Neural cell (in vitro differentiated cells): Measurements from ENCODE around the gene GPAM. TPM values are rescaled to one million over a fixed set of nuclear protein-coding genes. Genes with fewer than 3 reads are reported as not detected.

ENCODE experiments used
- H2AFZ ChIP-seq: fragments of 200-600, 300-800 bp; sonication (generic), shearing (Covaris generic); 2 replicates; pipeline ENCODE4 v1.6.0; 2014; ENCODE audit warnings: low read depth, mild to moderate bottlenecking, antibody characterized with exemption, low read length, moderate library complexity
- H3F3A ChIP-seq: fragments of 200-600 bp; shearing (Covaris generic); 2 replicates; pipeline ENCODE4 v1.6.1; 2016; ENCODE audit warnings: mild to moderate bottlenecking, moderate library complexity, mixed read lengths, antibody characterized with exemption, low read length; ENCODE audit not compliant: insufficient read depth, poor library complexity, severe bottlenecking
- H3K27ac ChIP-seq: fragments of 200-600, 300-800 bp; sonication (generic), shearing (Covaris generic); 2 replicates; pipeline ENCODE4 v1.5.1; 2014; ENCODE audit warnings: mild to moderate bottlenecking, low read length, moderate library complexity
- H3K27me3 ChIP-seq: fragments of 300-800, 200-600 bp; sonication (generic), shearing (Covaris generic); 2 replicates; pipeline ENCODE4 v1.6.0; 2014; ENCODE audit warnings: mild to moderate bottlenecking, low read depth, low read length, moderate library complexity; ENCODE audit not compliant: insufficient read depth
- H3K36me3 ChIP-seq: fragments of 300-800, 200-600 bp; sonication (generic), shearing (Covaris generic); 2 replicates; pipeline ENCODE4 v1.5.1; 2014; ENCODE audit warnings: mild to moderate bottlenecking, antibody characterized with exemption, low read length, moderate library complexity; ENCODE audit not compliant: insufficient read depth
- H3K4me2 ChIP-seq: fragments of 300-800, 200-600 bp; sonication (generic), shearing (Covaris generic); 2 replicates; pipeline ENCODE4 v1.6.0; 2014; ENCODE audit warnings: mild to moderate bottlenecking, low read length
- H3K4me3 ChIP-seq: fragments of 300-800, 200-600 bp; sonication (generic), shearing (Covaris generic); 2 replicates; pipeline ENCODE4 v1.5.1; 2014; ENCODE audit warnings: mild to moderate bottlenecking, low read length, moderate library complexity
- H3K79me2 ChIP-seq: fragments of 200-600 bp; shearing (Covaris generic); replicated peaks from 2 replicates; pipeline ENCODE4 v1.6.0; 2014; ENCODE audit warnings: mild to moderate bottlenecking, low read length, moderate library complexity; ENCODE audit not compliant: insufficient read depth
- H3K9ac ChIP-seq: fragments of 300-800, 200-600 bp; sonication (generic), shearing (Covaris generic); 2 replicates; pipeline ENCODE4 v1.6.1; 2016; ENCODE audit warnings: mild to moderate bottlenecking, low read length, mixed read lengths
- H3K9me2 ChIP-seq: fragments of 200-600 bp; shearing (Covaris generic); 2 replicates; pipeline ENCODE4 v1.6.1; 2016; ENCODE audit warnings: mild to moderate bottlenecking, low read length, mixed read lengths; ENCODE audit not compliant: insufficient read depth
- H3K9me3 ChIP-seq: fragments of 200-600, 300-800 bp; sonication (generic), shearing (Covaris generic); 2 replicates; pipeline ENCODE4 v1.6.1; 2016; ENCODE audit warnings: mild to moderate bottlenecking, mixed run types, low read length, moderate library complexity, mixed read lengths
- H4K20me1 ChIP-seq: fragments of 200-600 bp; shearing (Covaris generic); 2 replicates; pipeline ENCODE4 v1.6.1; 2016; ENCODE audit warnings: mild to moderate bottlenecking, mixed run types; ENCODE audit not compliant: insufficient read depth
- EP300 ChIP-seq: fragments of 450-650 bp; conservative IDR thresholded peaks from 2 replicates; pipeline ENCODE4 v1.6.1; 2014; ENCODE audit warnings: antibody characterized with exemption, mild to moderate bottlenecking, moderate library complexity; ENCODE audit not compliant: poor library complexity, severe bottlenecking
- EZH2 ChIP-seq: fragments of 200-600, 300-800 bp; shearing (Covaris generic), sonication (generic); IDR thresholded peaks from 2 replicates; pipeline ENCODE4 v1.6.1; 2014; ENCODE audit warnings: antibody characterized with exemption, low read length, borderline replicate concordance, mild to moderate bottlenecking; ENCODE audit not compliant: insufficient read depth, poor library complexity, severe bottlenecking
- MXI1 ChIP-seq: fragments of 450-650 bp; conservative IDR thresholded peaks from 2 replicates; pipeline ENCODE4 v1.6.1; 2014; ENCODE audit warnings: antibody characterized with exemption, mild to moderate bottlenecking; ENCODE audit not compliant: poor library complexity, severe bottlenecking
- POLR2AphosphoS5 ChIP-seq: IDR thresholded peaks from 2 replicates; pipeline ENCODE4 v1.6.1; 2012
- SMC3 ChIP-seq: fragments of 450-650 bp; conservative IDR thresholded peaks from 2 replicates; pipeline ENCODE4 v1.6.1; 2014; ENCODE audit warnings: antibody characterized with exemption, mild to moderate bottlenecking, moderate library complexity; ENCODE audit not compliant: poor library complexity
- TAF1 ChIP-seq: IDR thresholded peaks from 2 replicates; pipeline ENCODE4 v1.6.1; 2012; ENCODE audit warnings: low read depth
- polyA plus RNA-seq: library from polyadenylated mRNA; depleted of rRNA; stranded (reverse); fragments of >200 nt; gene quantifications from 2 replicates; pipeline ENCODE4 v1.2.3, GENCODE V29; 2014
- TF ChIP-seq, protein P1 (sequence below): fragments of 450-650 bp; IDR thresholded peaks from 2 replicates; pipeline ENCODE4 v1.5.1; 2014; ENCODE audit warnings: antibody characterized with exemption, mild to moderate bottlenecking, moderate library complexity; ENCODE audit not compliant: poor library complexity, severe bottlenecking
- TF ChIP-seq, protein P2 (sequence below): IDR thresholded peaks from 2 replicates; pipeline ENCODE4 v1.6.1; 2012; ENCODE audit warnings: borderline replicate concordance

GPAM gene
- polyA plus RNA-seq, 1 donor from 2014 or later: 17.3 TPM

DNA sequence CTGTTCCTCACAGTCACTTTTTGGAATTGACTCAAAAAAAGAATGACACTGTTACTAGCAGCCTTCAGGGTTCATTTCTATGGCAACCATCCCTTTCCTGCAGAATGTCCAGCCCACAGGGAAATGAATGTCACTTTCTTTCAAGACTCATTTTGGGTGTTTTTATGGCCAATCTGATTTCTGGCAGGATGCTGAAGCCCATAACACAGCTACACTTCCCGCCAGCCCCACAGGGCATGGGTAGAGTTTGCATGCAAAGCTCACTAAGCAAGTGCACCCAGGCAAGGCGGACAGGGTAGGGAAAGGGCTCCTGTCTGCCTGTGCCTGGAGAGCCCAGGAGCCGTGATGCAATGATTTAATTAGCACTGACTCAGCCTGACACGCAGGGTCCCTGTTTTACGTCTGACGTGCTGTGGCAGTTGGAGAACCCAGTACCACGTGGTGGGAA, 26.1 kb upstream of the GPAM start:
- no peak overlapping the region for H3K27ac ChIP-seq

DNA sequence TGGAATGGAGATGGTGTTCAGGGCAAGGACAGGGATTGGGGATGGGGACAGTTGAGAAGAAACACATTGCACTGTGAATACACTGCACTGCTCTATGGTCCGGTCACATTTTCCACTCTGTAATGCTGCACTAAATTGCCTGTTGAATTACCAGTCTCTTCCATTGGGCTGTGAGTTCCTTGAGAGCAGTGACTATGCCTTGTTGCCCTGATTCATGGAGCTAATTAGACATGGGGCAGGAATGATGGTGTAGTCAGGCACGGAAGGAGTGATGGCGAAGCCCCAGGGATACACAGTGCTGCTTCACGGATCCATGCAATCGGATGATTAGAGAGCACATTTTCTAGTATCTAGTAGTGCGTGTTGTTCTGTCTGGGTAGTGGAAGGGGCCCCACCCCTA, 25.4 kb upstream of the GPAM start:
- H3K27ac ChIP-seq: no peak overlapping the region
- no peak overlapping the region for H3K4me2 ChIP-seq
- H2AFZ ChIP-seq: no peak overlapping the region
- no peaks in the 10 kb centered on the region for H3K27me3 ChIP-seq
- no peaks in the 10 kb centered on the region for H3K9me3 ChIP-seq
- no peaks in the 10 kb centered on the region for H3K9me2 ChIP-seq
- TF ChIP-seq POLR2AphosphoS5: no peak
- no peak for TF ChIP-seq EP300
- TF ChIP-seq TAF1: no peak
- TF ChIP-seq, protein P1, sequence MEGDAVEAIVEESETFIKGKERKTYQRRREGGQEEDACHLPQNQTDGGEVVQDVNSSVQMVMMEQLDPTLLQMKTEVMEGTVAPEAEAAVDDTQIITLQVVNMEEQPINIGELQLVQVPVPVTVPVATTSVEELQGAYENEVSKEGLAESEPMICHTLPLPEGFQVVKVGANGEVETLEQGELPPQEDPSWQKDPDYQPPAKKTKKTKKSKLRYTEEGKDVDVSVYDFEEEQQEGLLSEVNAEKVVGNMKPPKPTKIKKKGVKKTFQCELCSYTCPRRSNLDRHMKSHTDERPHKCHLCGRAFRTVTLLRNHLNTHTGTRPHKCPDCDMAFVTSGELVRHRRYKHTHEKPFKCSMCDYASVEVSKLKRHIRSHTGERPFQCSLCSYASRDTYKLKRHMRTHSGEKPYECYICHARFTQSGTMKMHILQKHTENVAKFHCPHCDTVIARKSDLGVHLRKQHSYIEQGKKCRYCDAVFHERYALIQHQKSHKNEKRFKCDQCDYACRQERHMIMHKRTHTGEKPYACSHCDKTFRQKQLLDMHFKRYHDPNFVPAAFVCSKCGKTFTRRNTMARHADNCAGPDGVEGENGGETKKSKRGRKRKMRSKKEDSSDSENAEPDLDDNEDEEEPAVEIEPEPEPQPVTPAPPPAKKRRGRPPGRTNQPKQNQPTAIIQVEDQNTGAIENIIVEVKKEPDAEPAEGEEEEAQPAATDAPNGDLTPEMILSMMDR: no peak
- TF ChIP-seq MXI1: no peak
- TF ChIP-seq EZH2: no peak
- H3K36me3 ChIP-seq: no peaks in the 10 kb centered on the region
- no peaks in the 10 kb centered on the region for H4K20me1 ChIP-seq
- H3K79me2 ChIP-seq: no peaks in the 10 kb centered on the region
- H3K9ac ChIP-seq: no peak overlapping the region
- H3F3A ChIP-seq: no peaks in the 10 kb centered on the region
- no peak overlapping the region for H3K4me3 ChIP-seq

More for the DNA sequence above, 26.1 kb upstream of the GPAM start:
- Histone ChIP-seq H3K27me3 (no peaks in the 10 kb centered on the region), H4K20me1 (no peaks in the 10 kb centered on the region), H3K79me2 (no peaks in the 10 kb centered on the region), H3K9me2 (no peaks in the 10 kb centered on the region), H2AFZ (no peak overlapping the region), H3K4me3 (no peak overlapping the region), H3K9me3 (no peaks in the 10 kb centered on the region), H3K4me2 (no peak overlapping the region), H3K36me3 (no peaks in the 10 kb centered on the region), H3F3A (no peaks in the 10 kb centered on the region), H3K9ac (no peak overlapping the region)
- TF ChIP-seq MXI1 (no peak), TAF1 (no peak), EP300 (no peak), EZH2 (no peak), SMC3 (no peak)
- TF ChIP-seq, protein P2, sequence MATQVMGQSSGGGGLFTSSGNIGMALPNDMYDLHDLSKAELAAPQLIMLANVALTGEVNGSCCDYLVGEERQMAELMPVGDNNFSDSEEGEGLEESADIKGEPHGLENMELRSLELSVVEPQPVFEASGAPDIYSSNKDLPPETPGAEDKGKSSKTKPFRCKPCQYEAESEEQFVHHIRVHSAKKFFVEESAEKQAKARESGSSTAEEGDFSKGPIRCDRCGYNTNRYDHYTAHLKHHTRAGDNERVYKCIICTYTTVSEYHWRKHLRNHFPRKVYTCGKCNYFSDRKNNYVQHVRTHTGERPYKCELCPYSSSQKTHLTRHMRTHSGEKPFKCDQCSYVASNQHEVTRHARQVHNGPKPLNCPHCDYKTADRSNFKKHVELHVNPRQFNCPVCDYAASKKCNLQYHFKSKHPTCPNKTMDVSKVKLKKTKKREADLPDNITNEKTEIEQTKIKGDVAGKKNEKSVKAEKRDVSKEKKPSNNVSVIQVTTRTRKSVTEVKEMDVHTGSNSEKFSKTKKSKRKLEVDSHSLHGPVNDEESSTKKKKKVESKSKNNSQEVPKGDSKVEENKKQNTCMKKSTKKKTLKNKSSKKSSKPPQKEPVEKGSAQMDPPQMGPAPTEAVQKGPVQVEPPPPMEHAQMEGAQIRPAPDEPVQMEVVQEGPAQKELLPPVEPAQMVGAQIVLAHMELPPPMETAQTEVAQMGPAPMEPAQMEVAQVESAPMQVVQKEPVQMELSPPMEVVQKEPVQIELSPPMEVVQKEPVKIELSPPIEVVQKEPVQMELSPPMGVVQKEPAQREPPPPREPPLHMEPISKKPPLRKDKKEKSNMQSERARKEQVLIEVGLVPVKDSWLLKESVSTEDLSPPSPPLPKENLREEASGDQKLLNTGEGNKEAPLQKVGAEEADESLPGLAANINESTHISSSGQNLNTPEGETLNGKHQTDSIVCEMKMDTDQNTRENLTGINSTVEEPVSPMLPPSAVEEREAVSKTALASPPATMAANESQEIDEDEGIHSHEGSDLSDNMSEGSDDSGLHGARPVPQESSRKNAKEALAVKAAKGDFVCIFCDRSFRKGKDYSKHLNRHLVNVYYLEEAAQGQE: no peak

DNA sequence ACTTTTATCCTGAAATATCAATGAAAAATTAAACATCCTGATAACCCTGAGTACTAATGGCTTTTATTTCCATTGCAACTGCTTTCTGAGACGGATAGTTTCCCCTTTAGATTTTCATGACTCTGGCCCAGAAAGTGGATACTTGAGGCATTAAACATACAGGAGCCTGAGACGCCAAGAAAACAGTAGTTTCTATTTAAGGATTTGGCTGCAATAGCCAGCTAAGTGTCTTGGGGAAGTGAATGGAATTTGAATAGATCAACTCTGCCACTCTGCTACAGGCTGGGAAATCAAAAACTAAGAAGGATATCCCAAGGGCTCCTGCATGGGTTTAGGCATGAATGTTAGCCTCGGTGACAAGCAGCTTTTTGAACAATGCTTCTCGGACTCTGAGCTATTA, 24.7 kb upstream of the GPAM start:
- Histone ChIP-seq H3F3A (no peaks in the 10 kb centered on the region), H2AFZ (no peak overlapping the region), H3K27me3 (no peaks in the 10 kb centered on the region), H3K9me3 (no peaks in the 10 kb centered on the region), H3K36me3 (no peaks in the 10 kb centered on the region), H3K4me2 (no peak overlapping the region), H3K9me2 (no peaks in the 10 kb centered on the region), H3K79me2 (no peaks in the 10 kb centered on the region), H3K9ac (no peak overlapping the region), H4K20me1 (no peaks in the 10 kb centered on the region), H3K4me3 (no peak overlapping the region), H3K27ac (no peak overlapping the region)
- TF ChIP-seq, protein P2: no peak
